Neural progenitor cell (in vitro differentiated cells): ENCODE data around the gene SSTR5. TPM values are rescaled to one million over a fixed set of nuclear protein-coding genes. Genes with fewer than 3 reads are reported as not detected.

Experiments
- DNase-seq: peaks from one replicate; pipeline ENCODE4 v3.0.0-alpha.2; 2016; ENCODE audit warnings: low spot score
- H2AFZ ChIP-seq: fragments of 200-600 bp; sonication (generic); replicated peaks from 2 replicates; pipeline ENCODE4 v1.6.1; 2016; ENCODE audit warnings: antibody characterized with exemption
- H3F3A ChIP-seq: fragments of 200-600 bp; sonication (generic); 2 replicates; pipeline ENCODE4 v1.6.1; 2016; ENCODE audit warnings: antibody characterized with exemption, low read depth
- H3K27ac ChIP-seq: fragments of 200-600 bp; sonication (generic); 2 replicates; pipeline ENCODE4 v1.5.1; 2016; ENCODE audit warnings: mild to moderate bottlenecking
- H3K27me3 ChIP-seq: fragments of 200-600 bp; sonication (generic); 2 replicates; pipeline ENCODE4 v1.6.1; 2016; ENCODE audit warnings: mild to moderate bottlenecking, moderate library complexity
- H3K36me3 ChIP-seq: fragments of 200-600 bp; sonication (generic); 2 replicates; pipeline ENCODE4 v1.5.1; 2016
- H3K4me1 ChIP-seq: fragments of 200-600 bp; sonication (generic); 2 replicates; pipeline ENCODE4 v1.6.1; 2016; ENCODE audit warnings: mixed run types
- H3K4me2 ChIP-seq: fragments of 200-600 bp; sonication (generic); 2 replicates; pipeline ENCODE4 v1.6.1; 2016
- H3K4me3 ChIP-seq: fragments of 200-600 bp; sonication (generic); 2 replicates; pipeline ENCODE4 v1.5.1; 2016
- H3K79me2 ChIP-seq: fragments of 200-600 bp; sonication (generic); 2 replicates; pipeline ENCODE4 v1.6.1; 2016; ENCODE audit warnings: low read depth
- H3K9ac ChIP-seq: fragments of 200-600 bp; sonication (generic); 2 replicates; pipeline ENCODE4 v1.6.1; 2016
- H3K9me3 ChIP-seq: fragments of 200-600 bp; sonication (generic); 2 replicates; pipeline ENCODE4 v1.5.1; 2016; ENCODE audit warnings: low read depth
- H4K20me1 ChIP-seq: fragments of 200-600 bp; sonication (generic); 2 replicates; pipeline ENCODE4 v1.6.1; 2016; ENCODE audit warnings: low read depth
- H3K27ac Mint-ChIP-seq: 3 replicates; pipeline ENCODE4 v1.8.0; 2021; ENCODE audit warnings: mixed read lengths
- H3K27me3 Mint-ChIP-seq: 2 replicates; pipeline ENCODE4 v1.8.0; 2022; ENCODE audit warnings: low read depth, mild to moderate bottlenecking, inconsistent platforms, moderate library complexity, mixed read lengths; ENCODE audit not compliant: insufficient read depth
- H3K36me3 Mint-ChIP-seq: 3 replicates; pipeline ENCODE4 v1.8.0; 2021; ENCODE audit warnings: mixed read lengths
- H3K4me1 Mint-ChIP-seq: 3 replicates; pipeline ENCODE4 v1.8.0; 2021; ENCODE audit warnings: mixed read lengths
- H3K4me3 Mint-ChIP-seq: 3 replicates; pipeline ENCODE4 v1.8.0; 2021; ENCODE audit warnings: mild to moderate bottlenecking, moderate library complexity, mixed read lengths
- H3K9me3 Mint-ChIP-seq: 3 replicates; pipeline ENCODE4 v1.8.0; 2020; ENCODE audit warnings: mixed read lengths
- EZH2 ChIP-seq: fragments of 200-600 bp; sonication (generic); IDR thresholded peaks from 2 replicates; pipeline ENCODE4 v1.6.1; 2017; ENCODE audit warnings: antibody characterized with exemption, mild to moderate bottlenecking, moderate library complexity
- EZH2phosphoT487 ChIP-seq: fragments of 200-600 bp; sonication (generic); IDR thresholded peaks from 2 replicates; pipeline ENCODE4 v1.6.1; 2017; ENCODE audit warnings: antibody characterized with exemption
- total RNA-seq: library from RNA; depleted of rRNA; stranded (reverse); fragments of >200 nt; gene quantifications from 2 replicates; pipeline ENCODE4 v1.2.3, GENCODE V29; 2015; ENCODE audit warnings: low replicate concordance
- TF ChIP-seq, protein P1 (sequence below): fragments of 200-600 bp; sonication (generic); IDR thresholded peaks from 2 replicates; pipeline ENCODE4 v1.5.1; 2017; ENCODE audit warnings: antibody characterized with exemption, mild to moderate bottlenecking

Gene SSTR5
- total RNA-seq, 1 donor from 2014 or later, result not detected

DNA sequence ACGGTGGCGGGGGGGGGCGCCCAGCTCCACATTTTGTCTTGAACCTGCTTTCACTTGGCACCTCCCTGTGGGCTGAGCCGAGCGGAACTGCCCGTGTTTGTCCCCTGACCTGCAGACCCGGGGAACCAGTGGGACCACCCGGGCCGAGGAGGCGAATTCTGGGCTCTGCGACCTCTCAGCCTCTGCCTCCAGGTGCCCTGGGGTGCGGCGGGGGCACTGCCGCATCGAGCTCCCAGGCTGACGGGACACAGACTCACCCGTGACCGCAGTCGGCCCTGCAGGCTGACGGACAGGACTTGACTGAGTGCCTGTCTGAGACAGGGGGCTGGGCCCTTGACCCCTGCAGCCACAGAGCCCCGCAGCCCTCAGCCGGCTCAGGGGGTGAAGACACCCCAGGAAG, 34.6 kb downstream of the SSTR5 start:
- Histone ChIP-seq H3K9ac (no peak overlapping the region), H2AFZ (no peak overlapping the region), H3K36me3 (no peaks in the 10 kb centered on the region), H3K4me2 (no peak overlapping the region), H3K79me2 (no peaks in the 10 kb centered on the region), H3F3A (no peaks in the 10 kb centered on the region), H4K20me1 (no peaks in the 10 kb centered on the region), H3K27ac (no peak overlapping the region), H3K27me3 (peaks cover 48% of the 10 kb centered on the region), H3K9me3 (no peaks in the 10 kb centered on the region), H3K4me3 (no peak overlapping the region), H3K4me1 (peaks cover 8% of the 10 kb centered on the region)
- TF ChIP-seq, protein P1, sequence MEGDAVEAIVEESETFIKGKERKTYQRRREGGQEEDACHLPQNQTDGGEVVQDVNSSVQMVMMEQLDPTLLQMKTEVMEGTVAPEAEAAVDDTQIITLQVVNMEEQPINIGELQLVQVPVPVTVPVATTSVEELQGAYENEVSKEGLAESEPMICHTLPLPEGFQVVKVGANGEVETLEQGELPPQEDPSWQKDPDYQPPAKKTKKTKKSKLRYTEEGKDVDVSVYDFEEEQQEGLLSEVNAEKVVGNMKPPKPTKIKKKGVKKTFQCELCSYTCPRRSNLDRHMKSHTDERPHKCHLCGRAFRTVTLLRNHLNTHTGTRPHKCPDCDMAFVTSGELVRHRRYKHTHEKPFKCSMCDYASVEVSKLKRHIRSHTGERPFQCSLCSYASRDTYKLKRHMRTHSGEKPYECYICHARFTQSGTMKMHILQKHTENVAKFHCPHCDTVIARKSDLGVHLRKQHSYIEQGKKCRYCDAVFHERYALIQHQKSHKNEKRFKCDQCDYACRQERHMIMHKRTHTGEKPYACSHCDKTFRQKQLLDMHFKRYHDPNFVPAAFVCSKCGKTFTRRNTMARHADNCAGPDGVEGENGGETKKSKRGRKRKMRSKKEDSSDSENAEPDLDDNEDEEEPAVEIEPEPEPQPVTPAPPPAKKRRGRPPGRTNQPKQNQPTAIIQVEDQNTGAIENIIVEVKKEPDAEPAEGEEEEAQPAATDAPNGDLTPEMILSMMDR, result no peak
- no peak for TF ChIP-seq EZH2phosphoT487
- TF ChIP-seq EZH2, result no peak
- Mint-ChIP-seq H3K4me1 (peaks cover 3% of the 10 kb centered on the region), H3K27me3 (peaks cover 18% of the 10 kb centered on the region), H3K4me3 (no peak overlapping the region), H3K36me3 (no peaks in the 10 kb centered on the region), H3K9me3 (no peaks in the 10 kb centered on the region), H3K27ac (no peak overlapping the region)
- no peak for DNase-seq

DNA sequence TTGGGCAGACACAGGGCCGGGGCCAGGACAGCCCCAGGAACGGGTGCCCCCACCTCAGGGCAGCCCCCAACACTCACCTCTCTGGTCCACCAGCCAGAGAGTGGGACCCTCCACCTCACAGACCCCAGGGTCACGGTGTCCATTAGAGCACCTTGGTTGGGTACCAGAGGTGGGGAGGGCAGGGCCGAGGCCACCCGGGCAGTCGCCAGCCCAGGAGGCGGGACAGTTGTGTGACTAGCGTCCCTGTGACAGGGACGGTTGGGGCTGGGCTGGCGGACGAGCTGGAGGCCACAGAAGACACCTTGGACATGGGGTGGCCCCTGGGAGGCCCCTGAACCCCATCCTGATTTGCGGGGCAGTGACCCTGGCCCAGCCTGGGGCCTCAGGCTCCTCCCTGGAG, 35.2 kb downstream of the SSTR5 start:
- Mint-ChIP-seq H3K27ac (no peak overlapping the region), H3K27me3 (peaks cover 18% of the 10 kb centered on the region), H3K4me3 (no peak overlapping the region), H3K4me1 (peaks cover 5% of the 10 kb centered on the region), H3K9me3 (no peaks in the 10 kb centered on the region), H3K36me3 (no peaks in the 10 kb centered on the region)
- no peak overlapping the region for H3K4me2 ChIP-seq
- H3K79me2 ChIP-seq, result no peaks in the 10 kb centered on the region
- no peaks in the 10 kb centered on the region for H3F3A ChIP-seq
- H4K20me1 ChIP-seq, result no peaks in the 10 kb centered on the region
- peaks cover 8% of the 10 kb centered on the region for H3K4me1 ChIP-seq
- DNase-seq, result no peak
- no peak overlapping the region for H3K27ac ChIP-seq
- no peak overlapping the region for H2AFZ ChIP-seq
- H3K27me3 ChIP-seq, result peaks cover 51% of the 10 kb centered on the region
- TF ChIP-seq EZH2phosphoT487, result no peak
- no peak for TF ChIP-seq EZH2
- TF ChIP-seq, protein P1, result no peak
- H3K9me3 ChIP-seq, result no peaks in the 10 kb centered on the region
- no peak overlapping the region for H3K4me3 ChIP-seq
- H3K36me3 ChIP-seq, result no peaks in the 10 kb centered on the region
- H3K9ac ChIP-seq, result no peak overlapping the region

DNA sequence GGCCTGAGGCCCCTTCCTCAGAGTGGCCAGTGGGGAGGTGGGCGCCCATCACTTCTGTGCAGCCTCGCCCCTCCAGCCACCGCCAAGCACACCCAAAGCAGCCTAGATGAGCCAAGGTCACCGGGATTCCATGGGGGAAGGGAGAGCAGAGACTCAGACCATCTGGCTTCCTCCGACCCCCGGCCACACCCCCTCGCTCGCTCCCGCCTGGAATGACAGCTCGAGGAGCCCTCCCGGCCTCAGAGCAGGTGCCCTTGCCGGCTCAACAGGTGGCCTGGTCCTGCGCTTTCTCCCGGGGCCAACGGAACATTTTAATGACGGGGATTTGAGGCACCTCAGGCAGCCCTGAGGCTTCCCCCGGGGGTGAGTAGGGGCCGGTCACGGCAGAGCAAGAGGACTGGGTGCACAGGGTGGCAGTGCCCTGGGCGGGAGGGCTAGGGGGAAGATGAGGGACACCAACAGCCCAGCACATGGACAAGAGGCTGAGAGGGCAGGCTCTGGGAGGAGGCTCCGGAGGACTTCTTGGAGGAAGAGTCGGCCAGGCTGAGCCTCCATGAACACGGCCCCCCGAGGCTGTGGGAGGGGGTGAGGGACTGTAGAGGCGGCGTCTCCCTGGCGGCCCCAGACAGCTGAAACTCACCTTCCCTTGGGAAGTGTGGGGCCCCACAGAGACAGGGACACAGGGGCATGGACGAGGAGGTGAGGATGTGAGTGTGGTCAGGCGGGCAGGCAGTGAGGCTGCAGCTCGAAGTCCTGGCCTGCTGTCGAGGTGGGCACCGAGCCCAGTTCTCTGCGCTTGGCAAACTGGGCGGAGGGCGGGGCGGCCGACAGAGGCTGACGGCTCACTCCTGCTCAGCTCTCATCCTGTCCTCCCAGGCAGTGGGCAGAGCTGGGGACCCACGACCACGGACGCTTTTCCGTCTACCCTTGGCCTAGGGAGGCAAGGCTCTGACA, 36.0 kb downstream of the SSTR5 start:
- no peaks in the 10 kb centered on the region for H3F3A ChIP-seq
- peaks cover 51% of the 10 kb centered on the region for H3K27me3 ChIP-seq
- no peak overlapping the region for H2AFZ ChIP-seq
- peaks cover 1% of the 10 kb centered on the region for H3K4me1 ChIP-seq
- DNase-seq, result no peak
- H3K36me3 Mint-ChIP-seq, result no peaks in the 10 kb centered on the region
- no peak overlapping the region for H3K9ac ChIP-seq
- H4K20me1 ChIP-seq, result no peaks in the 10 kb centered on the region
- no peak overlapping the region for H3K4me3 ChIP-seq
- no peak overlapping the region for H3K27ac ChIP-seq
- peaks cover 5% of the 10 kb centered on the region for H3K4me1 Mint-ChIP-seq
- H3K27ac Mint-ChIP-seq, result no peak overlapping the region
- H3K79me2 ChIP-seq, result no peaks in the 10 kb centered on the region
- H3K27me3 Mint-ChIP-seq, result peaks cover 18% of the 10 kb centered on the region
- no peak overlapping the region for H3K4me2 ChIP-seq
- H3K9me3 ChIP-seq, result no peaks in the 10 kb centered on the region
- TF ChIP-seq EZH2phosphoT487 (no peak), EZH2 (no peak)
- TF ChIP-seq, protein P1, result no peak
- H3K4me3 Mint-ChIP-seq, result no peak overlapping the region
- no peaks in the 10 kb centered on the region for H3K36me3 ChIP-seq
- no peaks in the 10 kb centered on the region for H3K9me3 Mint-ChIP-seq
